CD4-positive, CD25-positive, alpha-beta regulatory T cell (primary cell): ENCODE results near the gene MN1. TPM values are rescaled to one million over a fixed set of nuclear protein-coding genes. Genes with fewer than 3 reads are reported as not detected.

ENCODE experiments used
- ATAC-seq, 2 donors: fragments of 150-1000 bp; cut with Tn5 transposase; one replicate each; pipeline ENCODE4 v1.10.0; 2021; ENCODE audit warnings: low read depth in 2 of 2, moderate number of reproducible peaks in 2 of 2, moderate library complexity in 1 of 2
- DNase-seq, 3 donors: peaks; one replicate each; pipeline versions ENCODE4 v3.0.0 to v3.0.0-alpha.2; 2012 to 2022; ENCODE audit warnings: mixed read lengths in 1 of 3
- H3K27ac ChIP-seq: one replicate; pipeline ENCODE4 v1.7.0; 2013; ENCODE audit warnings: mild to moderate bottlenecking, low read length; ENCODE audit not compliant: insufficient read depth, poor library complexity, severe bottlenecking
- H3K27me3 ChIP-seq: one replicate; pipeline ENCODE4 v1.7.0; 2013; ENCODE audit warnings: low read length; ENCODE audit not compliant: control insufficient read depth, insufficient read depth
- H3K36me3 ChIP-seq: one replicate; pipeline ENCODE4 v1.7.0; 2013; ENCODE audit warnings: mild to moderate bottlenecking, low read length, moderate library complexity; ENCODE audit not compliant: control insufficient read depth, insufficient read depth
- H3K4me1 ChIP-seq: 2 replicates; pipeline ENCODE4 v1.7.0; 2013; ENCODE audit warnings: mild to moderate bottlenecking, low read length; ENCODE audit not compliant: insufficient read depth, control insufficient read depth, poor library complexity, severe bottlenecking
- H3K4me3 ChIP-seq: one replicate; pipeline ENCODE4 v1.7.0; 2013; ENCODE audit warnings: low read depth, mild to moderate bottlenecking, low read length, moderate library complexity
- H3K9me3 ChIP-seq, 2 experiments: 1 replicate in 1 of 2; 2 replicates in 1 of 2; pipeline ENCODE4 v1.7.0; 2013; ENCODE audit warnings: low read length in 2 of 2, mild to moderate bottlenecking in 1 of 2, moderate library complexity in 1 of 2; ENCODE audit not compliant: control insufficient read depth in 2 of 2
- H3K27ac Mint-ChIP-seq, 3 donors: one replicate each; pipeline ENCODE4 v1.8.0; 2020 to 2022; ENCODE audit warnings: mild to moderate bottlenecking in 3 of 3, mixed read lengths in 3 of 3, moderate library complexity in 2 of 3
- H3K27me3 Mint-ChIP-seq: one replicate; pipeline ENCODE4 v1.8.0; 2022; ENCODE audit warnings: mild to moderate bottlenecking, mixed read lengths
- H3K36me3 Mint-ChIP-seq: one replicate; pipeline ENCODE4 v1.8.0; 2020; ENCODE audit warnings: mixed read lengths
- H3K4me1 Mint-ChIP-seq, 4 donors: one replicate each; pipeline ENCODE4 v1.8.0; 2020 to 2022; ENCODE audit warnings: mixed read lengths in 4 of 4, mild to moderate bottlenecking in 1 of 4
- H3K4me3 Mint-ChIP-seq, 4 donors: one replicate each; pipeline ENCODE4 v1.8.0; 2020 to 2022; ENCODE audit warnings: mild to moderate bottlenecking in 4 of 4, mixed read lengths in 4 of 4, moderate library complexity in 3 of 4
- H3K9me3 Mint-ChIP-seq, 7 donors: one replicate each; pipeline ENCODE4 v1.8.0; 2020 to 2022; ENCODE audit warnings: mixed read lengths in 7 of 7, mild to moderate bottlenecking in 3 of 7, moderate library complexity in 2 of 7
- polyA plus RNA-seq, 4 donors: library from polyadenylated mRNA; unstranded; fragments of 300-500 nt; fragmentation: Illumina TruSeq; gene quantifications; one replicate each; pipeline ENCODE4 v1.2.3, GENCODE V29; 2021
- total RNA-seq: library from RNA; stranded (reverse); gene quantifications from one replicate; pipeline ENCODE4 v1.2.3, GENCODE V29; 2022

Gene MN1
- total and polyA plus RNA-seq, 5 donors from 2014 or later, result 0.07 to 0.39 TPM; not detected in 3

GRCh38 chr22:27731621-27732020 lies 69.9 kb downstream of the MN1 start:
- Histone ChIP-seq H3K27me3 (no peaks in the 10 kb centered on the region), H3K4me3 (no peak overlapping the region), H3K36me3 (no peaks in the 10 kb centered on the region), H3K27ac (no peak overlapping the region), H3K4me1 (no peaks in the 10 kb centered on the region), H3K9me3 (no peaks in the 10 kb centered on the region)
- Mint-ChIP-seq H3K4me1 (no peaks in the 10 kb centered on the region), H3K9me3 (peaks cover 0 to 5% (median 0%) of the 10 kb centered on the region in 7 donors), H3K27ac (no peak overlapping the region), H3K4me3 (no peak overlapping the region), H3K36me3 (no peaks in the 10 kb centered on the region), H3K27me3 (no peaks in the 10 kb centered on the region)
- ATAC-seq (no peak), DNase-seq (no peak)

DNA sequence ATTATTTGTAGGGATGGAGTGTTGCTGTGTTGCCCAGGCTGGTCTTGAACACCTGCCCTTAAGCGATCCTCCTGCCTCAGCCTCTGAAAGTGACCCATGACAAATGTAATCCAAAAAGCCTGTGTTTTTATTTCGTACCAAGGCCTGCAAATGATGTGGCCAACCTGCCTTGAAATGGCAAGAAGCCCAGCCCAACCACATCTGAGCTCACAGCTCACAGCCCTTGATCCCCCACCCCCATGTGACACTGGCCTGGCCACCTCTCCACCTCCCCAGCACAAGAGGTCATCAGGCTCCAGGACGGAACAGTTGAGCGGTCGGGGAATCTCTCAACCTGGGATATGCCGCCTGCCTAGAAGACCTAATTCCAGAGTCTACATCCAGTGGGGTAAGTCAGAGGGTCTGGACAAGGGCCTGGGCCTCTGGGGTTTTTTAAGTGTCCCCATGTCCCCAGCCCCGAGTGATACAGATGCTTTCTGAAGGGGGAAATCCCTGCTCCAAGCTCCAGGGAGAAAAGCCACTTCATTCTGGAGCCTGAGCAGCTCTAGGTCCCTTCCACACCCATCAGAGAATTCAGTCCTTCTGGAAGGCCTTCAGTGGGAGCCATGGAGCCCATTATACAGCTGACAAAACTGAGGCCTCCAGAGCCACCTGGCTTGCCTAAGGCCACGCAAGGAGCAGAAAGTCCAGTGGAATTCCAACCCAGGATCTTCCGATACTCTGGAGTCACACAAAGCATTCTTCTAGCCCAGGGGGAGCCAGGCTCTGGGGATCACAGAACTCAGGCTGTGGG lies 70.7 kb downstream of the MN1 start:
- no peak for ATAC-seq

DNA sequence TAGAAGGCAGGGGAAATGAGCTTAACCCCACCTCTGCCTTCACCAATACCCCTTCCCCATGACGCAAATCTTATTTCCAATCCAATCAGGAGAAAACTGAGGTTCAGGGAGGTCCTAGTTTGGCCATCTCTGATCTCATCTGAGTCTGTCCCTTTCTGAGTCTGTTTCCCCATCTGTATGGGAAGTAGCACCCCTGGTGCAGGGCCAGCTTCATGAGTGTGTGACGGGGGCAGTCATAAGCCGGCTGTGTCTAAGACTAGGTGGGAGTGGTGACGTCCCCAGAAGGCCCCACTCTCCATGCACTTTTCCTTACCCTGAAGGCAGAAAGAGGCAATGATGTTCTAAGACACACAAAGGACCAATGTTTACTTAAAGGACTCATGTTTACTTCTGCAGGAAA lies 72.3 kb downstream of the MN1 start:
- H3K4me3 ChIP-seq, result no peak overlapping the region
- Mint-ChIP-seq H3K36me3 (no peaks in the 10 kb centered on the region), H3K4me1 (no peaks in the 10 kb centered on the region), H3K9me3 (peaks cover 0 to 7% (median 2%) of the 10 kb centered on the region in 7 donors), H3K27me3 (no peaks in the 10 kb centered on the region), H3K4me3 (no peak overlapping the region), H3K27ac (no peak overlapping the region)
- H3K27me3 ChIP-seq, result no peaks in the 10 kb centered on the region
- H3K9me3 ChIP-seq, result no peaks in the 10 kb centered on the region
- no peak overlapping the region for H3K27ac ChIP-seq
- no peaks in the 10 kb centered on the region for H3K4me1 ChIP-seq
- no peaks in the 10 kb centered on the region for H3K36me3 ChIP-seq
- DNase-seq, result no peak
- no peak for ATAC-seq

More for the DNA sequence above, 70.7 kb downstream of the MN1 start:
- Mint-ChIP-seq H3K4me3 (no peak overlapping the region), H3K27me3 (no peaks in the 10 kb centered on the region), H3K36me3 (no peaks in the 10 kb centered on the region), H3K4me1 (no peaks in the 10 kb centered on the region), H3K27ac (no peak overlapping the region), H3K9me3 (peaks cover 0 to 5% (median 0%) of the 10 kb centered on the region in 7 donors)
- no peaks in the 10 kb centered on the region for H3K4me1 ChIP-seq
- no peaks in the 10 kb centered on the region for H3K9me3 ChIP-seq
- H3K4me3 ChIP-seq, result no peak overlapping the region
- no peaks in the 10 kb centered on the region for H3K36me3 ChIP-seq
- H3K27ac ChIP-seq, result no peak overlapping the region
- no peaks in the 10 kb centered on the region for H3K27me3 ChIP-seq
- no peak for DNase-seq

GRCh38 chr22:27727673-27728451 lies 73.7 kb downstream of the MN1 start:
- Histone ChIP-seq H3K4me1 (no peaks in the 10 kb centered on the region), H3K27me3 (no peaks in the 10 kb centered on the region), H3K4me3 (no peak overlapping the region), H3K27ac (no peak overlapping the region), H3K9me3 (no peaks in the 10 kb centered on the region), H3K36me3 (no peaks in the 10 kb centered on the region)
- Mint-ChIP-seq H3K36me3 (no peaks in the 10 kb centered on the region), H3K27me3 (no peaks in the 10 kb centered on the region), H3K9me3 (peaks cover 0 to 7% (median 2%) of the 10 kb centered on the region in 7 donors), H3K4me3 (no peak overlapping the region), H3K27ac (no peak overlapping the region), H3K4me1 (no peaks in the 10 kb centered on the region)
- DNase-seq (no peak), ATAC-seq (no peak)

GRCh38 chr22:27726686-27727449 lies 74.7 kb downstream of the MN1 start:
- Histone ChIP-seq H3K36me3 (no peaks in the 10 kb centered on the region), H3K27me3 (no peaks in the 10 kb centered on the region), H3K4me1 (no peaks in the 10 kb centered on the region), H3K27ac (no peak overlapping the region), H3K4me3 (no peak overlapping the region), H3K9me3 (no peaks in the 10 kb centered on the region)
- Mint-ChIP-seq H3K4me1 (no peaks in the 10 kb centered on the region), H3K27ac (peak overlapping the region in 1 of 3 donors; percentile 80), H3K4me3 (no peak overlapping the region), H3K9me3 (peaks cover 0 to 7% (median 2%) of the 10 kb centered on the region in 7 donors), H3K27me3 (no peaks in the 10 kb centered on the region), H3K36me3 (no peaks in the 10 kb centered on the region)
- no peak for ATAC-seq
- DNase-seq, result no peak

GRCh38 chr22:27726331-27726685 lies 75.2 kb downstream of the MN1 start:
- no peaks in the 10 kb centered on the region for H3K36me3 ChIP-seq
- ATAC-seq (no peak), DNase-seq (no peak)
- H3K9me3 Mint-ChIP-seq, result peaks cover 0 to 7% (median 2%) of the 10 kb centered on the region in 7 donors
- H3K27ac ChIP-seq, result no peak overlapping the region
- H3K27me3 ChIP-seq, result no peaks in the 10 kb centered on the region
- H3K4me1 Mint-ChIP-seq, result no peaks in the 10 kb centered on the region
- H3K4me1 ChIP-seq, result no peaks in the 10 kb centered on the region
- H3K9me3 ChIP-seq, result no peaks in the 10 kb centered on the region
- H3K36me3 Mint-ChIP-seq, result no peaks in the 10 kb centered on the region
- H3K4me3 ChIP-seq, result no peak overlapping the region
- no peak overlapping the region for H3K27ac Mint-ChIP-seq
- H3K4me3 Mint-ChIP-seq, result no peak overlapping the region
- no peaks in the 10 kb centered on the region for H3K27me3 Mint-ChIP-seq

GRCh38 chr22:27725661-27726060 lies 75.9 kb downstream of the MN1 start:
- no peaks in the 10 kb centered on the region for H3K27me3 Mint-ChIP-seq
- DNase-seq (no peak), ATAC-seq (no peak)
- no peaks in the 10 kb centered on the region for H3K4me1 Mint-ChIP-seq
- H3K4me1 ChIP-seq, result no peaks in the 10 kb centered on the region
- no peaks in the 10 kb centered on the region for H3K27me3 ChIP-seq
- H3K36me3 ChIP-seq, result no peaks in the 10 kb centered on the region
- H3K27ac Mint-ChIP-seq, result no peak overlapping the region
- H3K4me3 Mint-ChIP-seq, result no peak overlapping the region
- no peak overlapping the region for H3K27ac ChIP-seq
- peaks cover 0 to 7% (median 2%) of the 10 kb centered on the region in 7 donors for H3K9me3 Mint-ChIP-seq
- H3K36me3 Mint-ChIP-seq, result no peaks in the 10 kb centered on the region
- H3K4me3 ChIP-seq, result no peak overlapping the region
- no peaks in the 10 kb centered on the region for H3K9me3 ChIP-seq
